GM12872 (cell line): ENCODE results near the gene KHDC3L.

Experiments used
- TF ChIP-seq, protein P1 (sequence below): IDR thresholded peaks from 3 replicates; pipeline ENCODE4 v1.5.1; 2011; ENCODE audit warnings: low read depth, mild to moderate bottlenecking, low read length, moderate library complexity; ENCODE audit not compliant: insufficient read depth

The KHDC3L gene

DNA sequence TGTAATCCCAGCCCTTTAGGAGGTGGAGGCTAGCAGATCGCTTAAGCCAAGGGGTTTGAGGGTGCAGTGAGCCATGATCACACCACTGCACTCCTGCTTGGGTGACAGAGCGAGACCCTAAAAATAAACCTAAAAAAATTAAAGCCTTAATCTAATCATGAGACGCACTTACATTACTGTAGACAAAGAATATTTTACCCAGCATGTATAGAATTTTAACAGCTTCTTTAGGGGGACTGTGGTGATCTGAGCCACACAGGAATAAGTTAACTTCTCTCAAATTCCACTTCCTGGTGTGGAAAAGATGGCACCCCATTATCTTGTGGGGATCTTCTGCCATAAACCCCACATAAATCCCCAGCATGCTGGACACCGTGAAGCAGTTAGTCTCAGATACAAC lies 9.5 kb downstream of the KHDC3L start:
- TF ChIP-seq, protein P1, sequence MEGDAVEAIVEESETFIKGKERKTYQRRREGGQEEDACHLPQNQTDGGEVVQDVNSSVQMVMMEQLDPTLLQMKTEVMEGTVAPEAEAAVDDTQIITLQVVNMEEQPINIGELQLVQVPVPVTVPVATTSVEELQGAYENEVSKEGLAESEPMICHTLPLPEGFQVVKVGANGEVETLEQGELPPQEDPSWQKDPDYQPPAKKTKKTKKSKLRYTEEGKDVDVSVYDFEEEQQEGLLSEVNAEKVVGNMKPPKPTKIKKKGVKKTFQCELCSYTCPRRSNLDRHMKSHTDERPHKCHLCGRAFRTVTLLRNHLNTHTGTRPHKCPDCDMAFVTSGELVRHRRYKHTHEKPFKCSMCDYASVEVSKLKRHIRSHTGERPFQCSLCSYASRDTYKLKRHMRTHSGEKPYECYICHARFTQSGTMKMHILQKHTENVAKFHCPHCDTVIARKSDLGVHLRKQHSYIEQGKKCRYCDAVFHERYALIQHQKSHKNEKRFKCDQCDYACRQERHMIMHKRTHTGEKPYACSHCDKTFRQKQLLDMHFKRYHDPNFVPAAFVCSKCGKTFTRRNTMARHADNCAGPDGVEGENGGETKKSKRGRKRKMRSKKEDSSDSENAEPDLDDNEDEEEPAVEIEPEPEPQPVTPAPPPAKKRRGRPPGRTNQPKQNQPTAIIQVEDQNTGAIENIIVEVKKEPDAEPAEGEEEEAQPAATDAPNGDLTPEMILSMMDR, result no peak

DNA sequence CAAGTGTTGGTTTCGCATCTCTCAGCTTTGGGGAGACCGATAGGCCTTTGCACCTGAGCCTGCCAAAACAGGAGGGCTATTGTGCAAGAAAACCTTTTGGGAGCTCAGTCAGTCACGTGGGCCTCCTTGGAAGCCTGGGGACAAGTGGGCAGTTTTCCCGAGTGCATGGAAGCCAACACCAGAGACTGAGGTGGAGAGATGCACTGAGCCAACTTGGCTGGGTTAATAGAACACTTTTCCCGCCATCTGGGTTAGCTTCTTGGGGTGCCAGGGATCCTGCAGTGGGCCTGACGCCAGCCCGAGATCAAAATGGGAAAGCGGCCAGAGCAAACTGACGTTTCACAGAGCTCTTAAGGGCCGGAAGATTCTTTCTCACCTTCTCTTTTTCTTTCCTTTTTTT lies 10.1 kb downstream of the KHDC3L start:
- TF ChIP-seq, protein P1, result no peak

DNA sequence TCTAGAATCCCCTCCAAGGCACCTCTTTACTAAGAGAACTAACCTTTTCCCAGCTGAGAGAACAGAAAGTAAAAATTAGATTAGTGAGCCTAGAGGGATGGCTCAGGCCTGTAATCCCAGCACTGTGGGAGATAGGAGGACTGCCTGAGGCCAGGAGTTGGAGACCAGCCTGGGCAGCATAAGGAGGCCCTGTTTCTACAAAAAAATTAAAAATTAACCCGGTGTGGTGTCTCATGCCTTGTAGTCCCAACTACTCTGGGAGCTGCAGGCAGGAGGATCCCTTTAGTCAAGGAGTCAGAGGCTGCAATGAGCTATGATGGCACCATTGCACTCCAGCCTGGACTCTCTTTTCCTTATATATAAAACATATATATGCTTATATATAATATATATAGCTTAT lies 12.8 kb downstream of the KHDC3L start:
- TF ChIP-seq, protein P1, result no peak

DNA sequence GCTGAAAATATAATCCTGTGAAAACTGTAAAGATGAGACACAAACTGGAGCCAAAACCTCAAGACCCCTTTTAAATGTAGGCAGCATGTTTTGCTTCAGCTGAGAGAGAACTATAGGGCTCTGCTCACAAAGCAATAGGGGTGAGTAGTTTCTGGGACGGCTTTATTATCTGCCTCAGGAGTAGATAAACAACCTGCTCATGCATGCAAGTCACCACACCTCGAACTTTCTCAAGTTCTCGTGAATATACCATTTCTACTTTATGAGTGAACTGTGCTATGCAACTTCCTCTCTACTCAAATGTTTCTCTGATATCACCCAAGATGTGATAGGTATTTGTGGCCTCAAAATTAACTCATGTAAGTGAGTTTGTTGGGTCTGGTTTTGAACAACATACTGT lies 14.8 kb downstream of the KHDC3L start:
- TF ChIP-seq, protein P1, result no peak

DNA sequence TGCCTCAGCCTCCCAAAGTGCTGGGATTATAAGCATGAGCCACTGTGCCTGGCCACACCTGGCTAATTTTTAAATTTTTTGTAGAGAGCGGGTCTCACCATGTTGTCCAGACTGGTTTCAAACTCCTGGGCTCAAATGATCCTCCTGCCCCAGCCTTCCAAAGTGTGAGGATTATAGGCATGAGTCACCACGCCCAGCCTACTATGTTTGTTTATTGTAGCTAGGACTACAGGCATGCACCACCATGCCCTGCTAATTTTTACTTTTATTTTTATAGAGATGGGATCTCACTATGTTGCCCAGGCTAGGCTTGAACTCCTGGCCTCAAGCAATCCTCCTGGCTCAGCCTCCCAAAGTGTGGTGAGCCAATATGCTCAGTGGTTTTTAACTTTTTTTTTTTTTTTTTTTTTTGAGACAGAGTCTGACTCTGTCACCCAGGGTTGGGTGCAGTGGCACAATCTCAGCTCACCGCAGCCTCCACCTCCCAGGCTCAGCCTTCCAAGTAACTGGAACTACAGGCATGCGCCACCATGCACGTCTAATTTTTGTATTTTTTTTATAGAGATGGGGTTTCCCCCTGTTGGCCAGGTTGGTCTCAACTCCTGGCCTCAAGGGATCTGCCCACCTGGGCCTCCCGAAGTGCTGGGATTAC lies 20.1 kb downstream of the KHDC3L start:
- TF ChIP-seq, protein P1, result no peak

DNA sequence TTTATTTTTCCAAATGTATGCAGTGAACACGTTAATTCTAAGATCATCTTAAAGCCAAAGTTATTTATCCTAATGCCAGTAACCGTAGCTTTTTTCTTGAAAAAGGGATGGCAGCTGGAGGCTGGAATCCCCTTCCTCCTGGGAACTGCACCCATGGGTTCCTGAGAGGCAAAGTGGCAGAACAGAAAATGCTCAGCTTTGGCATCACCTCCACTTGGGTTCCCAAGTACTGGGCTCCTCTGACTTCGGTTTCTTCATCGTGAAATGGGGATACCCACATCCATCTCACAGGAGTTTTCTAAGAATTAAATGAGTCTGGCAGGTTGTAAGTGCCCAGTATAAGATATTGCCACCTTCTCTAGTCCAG lies 26.0 kb downstream of the KHDC3L start:
- TF ChIP-seq, protein P1, result no peak

DNA sequence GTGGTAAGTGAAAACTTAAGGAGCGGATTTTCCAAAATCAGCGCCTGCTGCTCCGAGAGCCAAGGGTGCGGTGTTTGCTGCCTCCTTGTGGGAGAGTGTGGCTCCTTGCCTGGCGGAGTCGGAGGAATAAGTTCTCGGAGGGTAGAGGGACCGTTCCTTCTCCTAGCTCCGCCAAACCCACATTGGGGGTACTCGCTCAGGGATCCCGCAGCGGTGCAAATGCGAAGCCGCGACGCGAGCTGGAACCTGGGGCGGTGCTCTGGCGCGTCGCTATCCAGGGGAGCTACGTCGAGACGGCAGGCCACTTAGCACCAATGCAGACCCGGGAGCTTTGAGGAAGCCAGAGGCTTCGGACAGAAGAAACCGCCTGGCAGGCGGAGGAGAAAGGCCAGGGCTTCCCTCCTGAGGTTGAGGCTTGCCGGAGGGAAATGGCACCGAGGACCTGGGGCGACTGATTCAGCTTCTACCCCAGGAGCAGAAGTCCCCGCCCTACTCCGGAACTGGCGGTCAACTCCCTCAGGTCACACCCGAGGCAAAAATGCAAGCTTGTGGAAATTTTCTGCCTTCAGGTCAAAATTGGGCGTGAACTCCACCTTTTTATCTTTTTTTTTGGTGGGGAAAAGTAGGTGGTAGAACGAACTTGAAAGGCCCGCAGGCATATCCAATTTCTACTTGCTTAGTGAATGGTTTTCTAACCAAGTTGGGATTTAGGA lies 26.5 kb downstream of the KHDC3L start:
- TF ChIP-seq, protein P1, result peak; percentile 71
